ENCODE results near the gene C1S.

DNA sequence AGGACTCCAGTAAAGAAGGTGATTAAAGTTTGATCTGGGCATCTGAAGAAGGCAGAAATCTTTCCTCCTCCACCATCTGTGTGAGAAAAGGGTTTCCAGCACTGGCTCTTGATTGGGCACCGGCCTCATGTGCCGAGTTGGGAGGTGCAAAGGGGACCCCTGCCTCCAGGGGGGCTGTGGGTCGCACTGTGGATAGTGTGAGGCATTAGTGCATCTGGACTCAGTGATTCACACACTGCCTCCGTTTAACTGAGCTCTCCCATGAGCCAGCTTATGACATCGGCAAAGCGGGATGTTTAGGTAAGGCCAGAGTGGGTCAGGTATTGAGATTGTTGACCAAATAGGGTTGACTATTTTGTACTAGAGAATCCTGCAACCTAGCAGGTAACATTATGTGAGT is 8.9 kb downstream of the C1S start:
- TF ChIP-seq EP300 (IDR thresholded peaks at IDR 0.05; ENCODE audit: low read depth): no peak
- TF ChIP-seq, protein P1, sequence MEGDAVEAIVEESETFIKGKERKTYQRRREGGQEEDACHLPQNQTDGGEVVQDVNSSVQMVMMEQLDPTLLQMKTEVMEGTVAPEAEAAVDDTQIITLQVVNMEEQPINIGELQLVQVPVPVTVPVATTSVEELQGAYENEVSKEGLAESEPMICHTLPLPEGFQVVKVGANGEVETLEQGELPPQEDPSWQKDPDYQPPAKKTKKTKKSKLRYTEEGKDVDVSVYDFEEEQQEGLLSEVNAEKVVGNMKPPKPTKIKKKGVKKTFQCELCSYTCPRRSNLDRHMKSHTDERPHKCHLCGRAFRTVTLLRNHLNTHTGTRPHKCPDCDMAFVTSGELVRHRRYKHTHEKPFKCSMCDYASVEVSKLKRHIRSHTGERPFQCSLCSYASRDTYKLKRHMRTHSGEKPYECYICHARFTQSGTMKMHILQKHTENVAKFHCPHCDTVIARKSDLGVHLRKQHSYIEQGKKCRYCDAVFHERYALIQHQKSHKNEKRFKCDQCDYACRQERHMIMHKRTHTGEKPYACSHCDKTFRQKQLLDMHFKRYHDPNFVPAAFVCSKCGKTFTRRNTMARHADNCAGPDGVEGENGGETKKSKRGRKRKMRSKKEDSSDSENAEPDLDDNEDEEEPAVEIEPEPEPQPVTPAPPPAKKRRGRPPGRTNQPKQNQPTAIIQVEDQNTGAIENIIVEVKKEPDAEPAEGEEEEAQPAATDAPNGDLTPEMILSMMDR (IDR thresholded peaks at IDR 0.05): no peak
